ENCODE data around the gene RNF208.

The RNF208 gene

DNA sequence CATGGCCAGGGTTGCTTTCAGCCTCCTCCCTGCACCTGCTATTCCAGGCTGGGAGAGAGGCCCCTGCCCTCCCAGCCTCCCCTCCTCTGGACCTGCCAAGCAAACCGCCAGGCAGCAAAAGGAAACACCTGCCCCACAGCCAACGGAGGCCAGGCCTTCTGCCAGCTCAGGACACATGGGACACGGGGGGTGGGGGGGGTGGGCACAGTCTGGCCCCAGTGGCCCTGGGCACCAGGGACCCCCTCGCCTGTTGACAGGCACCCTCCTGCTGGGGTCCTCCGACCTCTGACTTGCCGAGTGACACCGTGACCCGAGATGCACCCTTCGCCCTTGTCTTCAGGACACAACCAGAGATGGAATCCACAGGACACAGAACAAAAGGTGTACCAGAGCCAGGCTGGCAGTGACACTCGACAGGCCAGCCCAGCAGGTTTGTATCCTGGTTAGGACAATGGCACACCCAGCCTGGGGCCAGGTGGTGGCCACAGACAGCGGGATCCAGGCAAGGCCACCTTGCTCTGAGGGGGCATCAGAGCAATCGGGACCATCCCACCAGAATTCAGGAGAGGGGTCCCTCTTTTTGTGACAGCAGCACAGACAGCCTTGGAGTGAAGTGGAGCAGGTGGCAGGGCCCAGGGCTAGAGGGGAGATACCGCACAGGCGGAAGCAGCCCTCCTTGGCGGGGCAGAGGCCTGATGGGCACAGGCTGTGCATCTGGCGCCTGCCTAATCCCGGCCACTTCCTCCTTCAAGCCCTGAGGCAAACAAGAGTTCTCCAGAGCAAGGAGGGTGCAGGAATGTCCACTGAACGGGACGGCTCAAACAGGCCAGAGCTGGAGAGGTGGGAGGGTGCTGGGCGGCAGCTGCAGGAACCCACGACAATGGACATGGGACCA is 48.9 kb downstream of the RNF208 start:
- no peak for DNase-seq

GRCh38 chr9:137171149-137171900 is 50.7 kb downstream of the RNF208 start:
- DNase-seq: no peak

DNA sequence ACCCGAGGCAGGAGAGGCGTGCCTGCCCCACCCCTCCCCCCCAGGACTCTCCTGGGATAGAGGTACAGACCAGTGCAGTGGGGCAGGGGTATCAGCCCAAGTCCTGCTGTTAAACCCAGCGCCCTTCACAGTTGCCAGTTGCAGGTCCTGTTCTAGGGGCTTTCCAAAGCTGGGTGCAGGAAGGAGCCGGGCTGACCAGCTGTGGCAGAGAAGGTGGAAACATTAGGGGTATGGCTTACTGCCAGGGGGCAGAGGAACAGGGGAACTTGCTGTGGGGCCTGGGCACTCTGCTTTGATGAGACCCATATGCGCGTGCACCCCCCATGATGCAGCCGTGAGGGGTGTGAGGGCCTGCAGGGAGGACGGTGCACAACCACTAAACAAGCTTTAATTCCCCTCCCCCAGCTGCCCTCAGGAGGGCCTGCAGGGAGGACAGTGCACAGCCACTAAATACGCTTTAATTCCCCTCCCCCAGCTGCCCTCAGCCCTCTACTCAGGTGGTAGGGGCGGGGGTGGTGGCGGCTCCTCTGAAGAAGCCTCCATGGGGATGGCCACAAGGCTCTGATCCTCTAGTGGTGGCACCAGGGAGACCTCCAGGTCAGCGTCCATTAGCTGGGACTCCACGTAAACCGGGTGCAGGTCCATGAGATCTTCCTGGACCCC is 51.4 kb downstream of the RNF208 start:
- no peak for DNase-seq
